Measurements from ENCODE around the gene TMEM26.

The TMEM26 gene

GRCh38 chr10:61464461-61465170 lies 11.4 kb upstream of the TMEM26 start:
- DNase-seq (ENCODE audit: insufficient read length, low spot score) (no peak), FAIRE-seq (no peak)
- no peak for TF ChIP-seq POU2F2 (IDR thresholded peaks at IDR 0.05; ENCODE audit: low read depth, low read length)
- TF ChIP-seq SPI1 (IDR thresholded peaks at IDR 0.05; ENCODE audit: low read depth, low read length), result no peak
- no peak for TF ChIP-seq PAX5 (IDR thresholded peaks at IDR 0.05; ENCODE audit: insufficient read depth, low read length, severe bottlenecking)
- no peak for TF ChIP-seq POLR2AphosphoS5 (IDR thresholded peaks at IDR 0.05; ENCODE audit: low read depth, low read length)
- no peak for TF ChIP-seq POLR2A (IDR thresholded peaks at IDR 0.05; ENCODE audit: low read depth, low read length)
- TF ChIP-seq TAF1 (IDR thresholded peaks at IDR 0.05; ENCODE audit: low read depth, low read length), result no peak

GRCh38 chr10:61463035-61463909 lies 10.1 kb upstream of the TMEM26 start:
- FAIRE-seq (no peak), DNase-seq (ENCODE audit: insufficient read length, low spot score) (no peak)
- TF ChIP-seq TAF1 (IDR thresholded peaks at IDR 0.05; ENCODE audit: low read depth, low read length) (no peak), POU2F2 (IDR thresholded peaks at IDR 0.05; ENCODE audit: low read depth, low read length) (no peak), SPI1 (IDR thresholded peaks at IDR 0.05; ENCODE audit: low read depth, low read length) (no peak), POLR2A (IDR thresholded peaks at IDR 0.05; ENCODE audit: low read depth, low read length) (no peak), PAX5 (IDR thresholded peaks at IDR 0.05; ENCODE audit: insufficient read depth, low read length, severe bottlenecking) (no peak), POLR2AphosphoS5 (IDR thresholded peaks at IDR 0.05; ENCODE audit: low read depth, low read length) (no peak)

GRCh38 chr10:61460835-61461234 lies 7.7 kb upstream of the TMEM26 start:
- no peak for FAIRE-seq
- no peak for TF ChIP-seq SPI1 (IDR thresholded peaks at IDR 0.05; ENCODE audit: low read depth, low read length)
- TF ChIP-seq POU2F2 (IDR thresholded peaks at IDR 0.05; ENCODE audit: low read depth, low read length), result no peak
- TF ChIP-seq TAF1 (IDR thresholded peaks at IDR 0.05; ENCODE audit: low read depth, low read length), result no peak
- TF ChIP-seq PAX5 (IDR thresholded peaks at IDR 0.05; ENCODE audit: insufficient read depth, low read length, severe bottlenecking), result no peak
- TF ChIP-seq POLR2A (IDR thresholded peaks at IDR 0.05; ENCODE audit: low read depth, low read length), result no peak
- TF ChIP-seq POLR2AphosphoS5 (IDR thresholded peaks at IDR 0.05; ENCODE audit: low read depth, low read length), result no peak
- DNase-seq (ENCODE audit: insufficient read length, low spot score), result no peak

- no peak for DNase-seq (ENCODE audit: insufficient read length, low spot score)
- FAIRE-seq, result no peak
- no peak for TF ChIP-seq PAX5 (IDR thresholded peaks at IDR 0.05; ENCODE audit: insufficient read depth, low read length, severe bottlenecking)
- TF ChIP-seq TAF1 (IDR thresholded peaks at IDR 0.05; ENCODE audit: low read depth, low read length), result no peak
- no peak for TF ChIP-seq POU2F2 (IDR thresholded peaks at IDR 0.05; ENCODE audit: low read depth, low read length)
- TF ChIP-seq POLR2A (IDR thresholded peaks at IDR 0.05; ENCODE audit: low read depth, low read length), result no peak
These were observed 4.8 kb upstream of the TMEM26 start for GRCh38 chr10:61458031-61458430.

- TF ChIP-seq POLR2AphosphoS5 (IDR thresholded peaks at IDR 0.05; ENCODE audit: low read depth, low read length) (no peak), SPI1 (IDR thresholded peaks at IDR 0.05; ENCODE audit: low read depth, low read length) (no peak), PAX5 (IDR thresholded peaks at IDR 0.05; ENCODE audit: insufficient read depth, low read length, severe bottlenecking) (no peak), TAF1 (IDR thresholded peaks at IDR 0.05; ENCODE audit: low read depth, low read length) (no peak), POLR2A (IDR thresholded peaks at IDR 0.05; ENCODE audit: low read depth, low read length) (no peak), POU2F2 (IDR thresholded peaks at IDR 0.05; ENCODE audit: low read depth, low read length) (no peak)
- DNase-seq (ENCODE audit: insufficient read length, low spot score) (no peak), FAIRE-seq (no peak)
These were observed 3.1 kb upstream of the TMEM26 start for GRCh38 chr10:61456095-61456789.

GRCh38 chr10:61455656-61456055 lies 2.5 kb upstream of the TMEM26 start:
- DNase-seq (ENCODE audit: insufficient read length, low spot score), result no peak
- no peak for FAIRE-seq
- TF ChIP-seq PAX5 (IDR thresholded peaks at IDR 0.05; ENCODE audit: insufficient read depth, low read length, severe bottlenecking) (no peak), TAF1 (IDR thresholded peaks at IDR 0.05; ENCODE audit: low read depth, low read length) (no peak), POU2F2 (IDR thresholded peaks at IDR 0.05; ENCODE audit: low read depth, low read length) (no peak), POLR2A (IDR thresholded peaks at IDR 0.05; ENCODE audit: low read depth, low read length) (no peak), POLR2AphosphoS5 (IDR thresholded peaks at IDR 0.05; ENCODE audit: low read depth, low read length) (no peak), SPI1 (IDR thresholded peaks at IDR 0.05; ENCODE audit: low read depth, low read length) (no peak)

GRCh38 chr10:61454541-61454940 lies 1.4 kb upstream of the TMEM26 start:
- no peak for DNase-seq (ENCODE audit: insufficient read length, low spot score)
- TF ChIP-seq POLR2A (IDR thresholded peaks at IDR 0.05; ENCODE audit: low read depth, low read length) (no peak), PAX5 (IDR thresholded peaks at IDR 0.05; ENCODE audit: insufficient read depth, low read length, severe bottlenecking) (no peak), TAF1 (IDR thresholded peaks at IDR 0.05; ENCODE audit: low read depth, low read length) (no peak), POLR2AphosphoS5 (IDR thresholded peaks at IDR 0.05; ENCODE audit: low read depth, low read length) (no peak), POU2F2 (IDR thresholded peaks at IDR 0.05; ENCODE audit: low read depth, low read length) (no peak), SPI1 (IDR thresholded peaks at IDR 0.05; ENCODE audit: low read depth, low read length) (no peak)

GRCh38 chr10:61452151-61452651 lies 980 bp downstream of the TMEM26 start:
- TF ChIP-seq POLR2A (IDR thresholded peaks at IDR 0.05; ENCODE audit: low read depth, low read length) (no peak), TAF1 (IDR thresholded peaks at IDR 0.05; ENCODE audit: low read depth, low read length) (no peak), PAX5 (IDR thresholded peaks at IDR 0.05; ENCODE audit: insufficient read depth, low read length, severe bottlenecking) (no peak), POLR2AphosphoS5 (IDR thresholded peaks at IDR 0.05; ENCODE audit: low read depth, low read length) (no peak), POU2F2 (IDR thresholded peaks at IDR 0.05; ENCODE audit: low read depth, low read length) (no peak), SPI1 (IDR thresholded peaks at IDR 0.05; ENCODE audit: low read depth, low read length) (no peak)
- no peak for DNase-seq (ENCODE audit: insufficient read length, low spot score)
- no peak for FAIRE-seq

More at GRCh38 chr10:61454541-61454940, 1.4 kb upstream of the TMEM26 start:
- no peak for FAIRE-seq

All from GM12891 (cell line).